ENCODE results near the gene TCP11L1.
"Not testable (repeated sequence)": the region's sequence is repeated elsewhere in the genome, so short reads cannot be mapped to it uniquely, and the experiment has no call there.

TCP11L1 gene

GRCh38 chr11:33068611-33069340, 29.4 kb downstream of the TCP11L1 start:
- no peak for DNase-seq

GRCh38 chr11:33072465-33072864, 33.1 kb downstream of the TCP11L1 start:
- DNase-seq: no peak

GRCh38 chr11:33083918-33084317, 44.5 kb downstream of the TCP11L1 start:
- DNase-seq: no peak

- no peak for DNase-seq
Observed at GRCh38 chr11:33086017-33086416, 46.6 kb downstream of the TCP11L1 start.

GRCh38 chr11:33089776-33090175, 50.4 kb downstream of the TCP11L1 start:
- no peak for DNase-seq

GRCh38 chr11:33094157-33094556, 54.8 kb downstream of the TCP11L1 start:
- no peak for DNase-seq

GRCh38 chr11:33103836-33104235, 64.5 kb downstream of the TCP11L1 start:
- DNase-seq: no peak

- DNase-seq: no peak
Observed at GRCh38 chr11:33109294-33109895, 70.0 kb downstream of the TCP11L1 start.

GRCh38 chr11:33110083-33110482, 70.7 kb downstream of the TCP11L1 start:
- no peak for DNase-seq

- no peak for DNase-seq
Observed at GRCh38 chr11:33116535-33116934, 77.2 kb downstream of the TCP11L1 start.

GRCh38 chr11:33122696-33123095, 83.3 kb downstream of the TCP11L1 start:
- not testable (repeated sequence) for DNase-seq

Measured in NCI-H510A (cell line).